NCI-H446 (cell line): ENCODE measurements around the gene FAM210A.

ENCODE experiments used
- DNase-seq, 2 experiments: peaks; one replicate each; lab custom pipeline; 2025; lab: John Stamatoyannopoulos, UW

FAM210A gene

GRCh38 chr18:13621886-13622619, 104.3 kb downstream of the FAM210A start:
- no peak for DNase-seq

GRCh38 chr18:13621446-13621849, 104.9 kb downstream of the FAM210A start:
- DNase-seq: no peak

- DNase-seq: no peak
Measured at GRCh38 chr18:13620818-13621445, 105.4 kb downstream of the FAM210A start.

GRCh38 chr18:13620206-13620672, 106.1 kb downstream of the FAM210A start:
- no peak for DNase-seq

GRCh38 chr18:13619505-13620205, 106.7 kb downstream of the FAM210A start:
- no peak for DNase-seq

GRCh38 chr18:13618760-13619438, 107.5 kb downstream of the FAM210A start:
- no peak for DNase-seq

GRCh38 chr18:13617826-13618515, 108.4 kb downstream of the FAM210A start:
- DNase-seq: no peak

GRCh38 chr18:13616525-13617035, 109.8 kb downstream of the FAM210A start:
- no peak for DNase-seq

GRCh38 chr18:13616041-13616440, 110.3 kb downstream of the FAM210A start:
- no peak for DNase-seq

GRCh38 chr18:13615432-13615861, 110.9 kb downstream of the FAM210A start:
- no peak for DNase-seq

GRCh38 chr18:13614641-13615288, 111.6 kb downstream of the FAM210A start:
- no peak for DNase-seq

GRCh38 chr18:13613591-13614501, 112.5 kb downstream of the FAM210A start:
- no peak for DNase-seq
